SU-DHL-6 (cell line): ENCODE measurements around the gene KCTD7.
"Not testable (repeated sequence)": the region's sequence is repeated elsewhere in the genome, so short reads cannot be mapped to it uniquely, and the experiment has no call there.

Experiments used
- EZH2phosphoT487 ChIP-seq: fragments of 200-600 bp; sonication (generic), shearing (Covaris generic); conservative IDR thresholded peaks from 2 replicates; pipeline ENCODE4 v1.6.1; 2018; ENCODE audit warnings: mild to moderate bottlenecking, antibody characterized with exemption, low read length, moderate library complexity, mixed read lengths
- TF ChIP-seq, protein P1 (sequence below): fragments of 200-600 bp; sonication (generic); IDR thresholded peaks from one replicate; pipeline ENCODE4 v1.5.1; 2017; ENCODE audit warnings: antibody characterized with exemption, mild to moderate bottlenecking, low read length, moderate library complexity; ENCODE audit not compliant: insufficient read depth, poor library complexity, severe bottlenecking

DNA sequence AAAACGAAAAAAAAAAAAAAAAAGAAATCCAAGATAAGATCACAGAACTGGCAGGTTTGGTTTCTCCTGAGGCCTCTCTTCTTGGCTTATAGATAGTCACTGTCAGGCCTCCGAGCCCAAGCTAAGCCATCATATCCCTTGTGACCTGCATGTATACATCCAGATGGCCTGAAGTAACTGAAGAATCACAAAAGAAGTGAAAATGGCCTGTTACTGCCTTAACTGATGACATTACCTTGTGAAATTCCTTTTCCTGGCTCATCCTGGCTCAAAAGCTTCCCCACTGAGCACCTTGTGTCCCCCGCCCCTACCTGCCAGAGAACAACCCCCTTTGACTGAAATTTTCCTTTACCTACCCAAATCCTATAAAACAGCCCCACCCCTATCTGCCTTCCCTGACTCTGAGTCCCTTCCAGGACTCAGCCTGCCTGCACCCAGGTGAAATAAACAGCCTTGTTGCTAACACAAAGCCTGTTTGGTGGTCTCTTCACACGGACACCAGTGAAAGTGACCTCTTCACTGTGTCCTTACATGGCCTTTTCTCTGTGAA is 36.0 kb upstream of the KCTD7 start:
- TF ChIP-seq, protein P1, sequence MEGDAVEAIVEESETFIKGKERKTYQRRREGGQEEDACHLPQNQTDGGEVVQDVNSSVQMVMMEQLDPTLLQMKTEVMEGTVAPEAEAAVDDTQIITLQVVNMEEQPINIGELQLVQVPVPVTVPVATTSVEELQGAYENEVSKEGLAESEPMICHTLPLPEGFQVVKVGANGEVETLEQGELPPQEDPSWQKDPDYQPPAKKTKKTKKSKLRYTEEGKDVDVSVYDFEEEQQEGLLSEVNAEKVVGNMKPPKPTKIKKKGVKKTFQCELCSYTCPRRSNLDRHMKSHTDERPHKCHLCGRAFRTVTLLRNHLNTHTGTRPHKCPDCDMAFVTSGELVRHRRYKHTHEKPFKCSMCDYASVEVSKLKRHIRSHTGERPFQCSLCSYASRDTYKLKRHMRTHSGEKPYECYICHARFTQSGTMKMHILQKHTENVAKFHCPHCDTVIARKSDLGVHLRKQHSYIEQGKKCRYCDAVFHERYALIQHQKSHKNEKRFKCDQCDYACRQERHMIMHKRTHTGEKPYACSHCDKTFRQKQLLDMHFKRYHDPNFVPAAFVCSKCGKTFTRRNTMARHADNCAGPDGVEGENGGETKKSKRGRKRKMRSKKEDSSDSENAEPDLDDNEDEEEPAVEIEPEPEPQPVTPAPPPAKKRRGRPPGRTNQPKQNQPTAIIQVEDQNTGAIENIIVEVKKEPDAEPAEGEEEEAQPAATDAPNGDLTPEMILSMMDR, result not testable (repeated sequence)
- not testable (repeated sequence) for TF ChIP-seq EZH2phosphoT487
